GM08714 (cell line): Measurements from ENCODE around the gene FAM110A.
A peak's percentile ranks its signal among the peaks of the same experiment; 100 is the strongest.
"Not testable (repeated sequence)": the region's sequence is repeated elsewhere in the genome, so short reads cannot be mapped to it uniquely, and the experiment has no call there.

Source experiments
- H3K4me3 ChIP-seq: fragments of 200-500 bp; sonication (Bioruptor generic); 2 replicates; pipeline ENCODE4 v1.5.1; 2014; ENCODE audit warnings: mild to moderate bottlenecking, low read length, inconsistent platforms
- ZNF274 ChIP-seq: IDR thresholded peaks from 2 replicates; pipeline ENCODE4 v1.6.1; 2012; ENCODE audit warnings: mild to moderate bottlenecking, low read depth, low read length

The FAM110A gene

DNA sequence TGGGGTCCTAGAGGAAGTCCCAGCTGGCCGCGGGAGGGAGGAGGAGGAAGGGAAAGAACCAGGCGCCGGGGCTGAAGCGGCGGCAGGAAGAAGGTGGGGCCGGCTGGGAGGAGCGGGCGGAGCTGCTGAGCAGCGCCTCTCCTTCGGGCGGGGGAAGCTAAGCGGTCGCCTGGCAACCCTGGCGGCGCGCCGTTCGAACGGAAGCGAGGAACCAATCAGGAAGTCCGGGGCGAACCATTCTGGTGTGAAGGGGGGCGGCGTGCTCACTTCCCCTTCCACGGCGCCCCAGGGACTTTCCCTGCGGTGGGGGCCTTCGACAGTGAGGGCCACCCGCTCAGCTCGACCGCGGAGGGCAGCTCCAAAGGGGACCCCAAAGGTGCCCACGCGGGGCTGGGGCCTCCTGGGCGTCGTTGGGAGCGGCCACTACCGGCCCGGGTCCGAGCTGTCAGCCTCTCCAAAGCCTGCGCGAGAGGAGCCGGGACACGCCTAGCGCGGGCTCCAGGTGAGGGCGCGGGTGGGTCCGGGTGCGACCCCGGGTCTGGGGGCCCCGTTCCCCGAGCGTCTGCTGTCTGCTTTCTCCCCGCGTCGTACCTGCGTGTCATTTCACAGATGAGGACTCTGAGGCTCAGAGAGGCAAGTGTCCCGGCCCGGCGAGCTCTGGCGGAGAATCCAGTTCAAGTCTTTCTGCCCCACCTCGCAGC lies at the start of gene FAM110A:
Gene FAM110A, plus strand, starts transcription at position 266 of the 701 bp plus-strand sequence. CDS start 11,090 bp downstream, outside the sequence.
- no peak for TF ChIP-seq ZNF274
- peak within 1 kb of the TSS; percentile 81 for H3K4me3 ChIP-seq

DNA sequence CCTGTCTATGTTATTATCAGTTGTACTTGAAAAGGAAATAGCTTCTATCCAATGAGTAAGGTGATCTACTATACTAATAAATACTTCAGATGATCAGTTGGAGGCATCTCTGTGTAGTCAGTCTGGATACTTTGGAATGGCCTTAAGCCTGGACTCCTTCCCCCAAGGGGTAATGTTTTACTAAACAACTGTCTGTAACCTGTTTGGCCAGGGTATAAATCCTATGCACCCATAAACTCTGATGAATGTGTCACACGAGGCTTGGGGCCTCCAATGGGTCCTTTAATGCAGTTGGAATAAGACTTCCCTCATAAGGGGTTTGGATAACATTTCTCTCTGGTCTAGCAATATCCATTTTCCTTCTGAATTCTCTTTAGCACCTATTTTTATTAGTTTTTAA lies 45.7 kb upstream of the FAM110A start:
- no peak overlapping the region for H3K4me3 ChIP-seq
- TF ChIP-seq ZNF274: no peak

DNA sequence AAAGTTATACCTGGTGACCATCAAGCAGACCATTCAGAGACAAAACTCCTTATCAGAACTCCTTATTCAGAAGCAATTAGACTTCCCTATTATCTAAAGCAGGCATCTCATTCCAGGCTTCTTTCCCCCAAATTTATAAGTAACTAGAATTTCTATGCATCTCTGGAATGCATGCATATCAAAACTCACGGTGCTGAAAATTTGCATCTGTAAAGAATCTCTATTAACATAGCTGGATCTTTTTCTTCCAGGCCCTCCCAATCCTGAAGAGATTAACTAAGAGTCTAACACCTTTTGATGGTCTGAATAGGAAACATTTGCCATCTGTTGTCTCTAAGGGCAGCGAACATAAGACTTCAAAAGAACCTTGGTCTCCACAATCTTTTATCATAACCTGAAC lies 42.5 kb upstream of the FAM110A start:
- TF ChIP-seq ZNF274: no peak
- H3K4me3 ChIP-seq: no peak overlapping the region

DNA sequence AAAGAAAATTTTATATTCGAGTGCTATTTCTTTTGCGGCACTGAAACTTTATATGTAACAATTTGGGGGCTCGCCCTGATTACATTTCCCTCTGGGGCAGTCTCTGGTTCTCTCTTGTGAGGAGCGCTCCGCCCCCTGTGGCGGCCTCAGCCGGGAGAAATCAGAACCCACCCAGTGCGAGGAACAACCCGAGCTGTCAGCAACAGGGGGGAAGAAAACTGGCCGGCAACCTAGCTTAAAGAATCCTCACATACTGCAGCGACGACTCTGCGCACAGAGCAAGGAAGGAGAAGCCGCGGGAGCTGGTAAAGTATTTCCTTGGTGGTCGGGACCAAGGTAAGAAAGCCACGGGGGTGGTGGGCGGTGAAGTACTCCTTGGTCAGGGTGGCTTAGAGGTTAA lies 41.3 kb upstream of the FAM110A start:
- no peak overlapping the region for H3K4me3 ChIP-seq
- TF ChIP-seq ZNF274: no peak

DNA sequence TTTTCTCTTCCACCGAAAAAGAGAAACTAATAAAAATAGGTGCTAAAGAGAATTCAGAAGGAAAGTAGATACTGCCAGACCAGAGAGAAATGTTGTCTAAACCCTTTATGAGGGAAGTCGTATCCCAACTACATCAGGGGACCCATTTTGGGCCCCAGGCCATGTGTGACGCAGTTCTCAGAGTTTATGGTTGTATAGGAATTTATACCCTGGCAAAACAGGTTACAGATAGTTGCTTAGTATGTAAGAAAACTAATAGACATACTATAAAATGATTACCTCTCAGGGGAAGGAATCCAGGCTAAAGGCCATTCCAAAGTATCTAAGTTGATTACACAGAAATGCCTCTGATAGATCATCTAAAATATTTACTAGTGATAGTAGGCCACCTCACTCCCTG lies 36.6 kb upstream of the FAM110A start:
- no peak for TF ChIP-seq ZNF274
- H3K4me3 ChIP-seq: no peak overlapping the region

DNA sequence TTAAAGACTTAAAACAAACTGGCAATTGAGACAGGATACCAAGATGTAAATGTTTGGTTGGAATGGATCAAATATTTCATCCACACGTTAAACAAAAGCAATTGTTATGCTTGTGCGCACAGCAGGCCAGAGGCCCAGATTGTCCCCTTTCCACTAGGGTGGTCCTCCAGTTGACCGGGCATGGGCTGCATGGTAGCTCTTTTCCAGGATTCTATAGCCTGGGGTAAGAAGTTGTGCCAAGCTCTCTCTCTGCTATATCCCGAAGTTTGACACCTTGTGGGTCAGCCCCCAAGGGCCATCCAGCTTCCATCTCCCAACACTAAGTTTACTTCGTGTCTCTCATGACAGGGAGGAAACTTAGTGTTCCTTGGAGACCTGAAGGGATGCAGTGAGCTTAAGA lies 34.8 kb upstream of the FAM110A start:
- not testable (repeated sequence) for H3K4me3 ChIP-seq

DNA sequence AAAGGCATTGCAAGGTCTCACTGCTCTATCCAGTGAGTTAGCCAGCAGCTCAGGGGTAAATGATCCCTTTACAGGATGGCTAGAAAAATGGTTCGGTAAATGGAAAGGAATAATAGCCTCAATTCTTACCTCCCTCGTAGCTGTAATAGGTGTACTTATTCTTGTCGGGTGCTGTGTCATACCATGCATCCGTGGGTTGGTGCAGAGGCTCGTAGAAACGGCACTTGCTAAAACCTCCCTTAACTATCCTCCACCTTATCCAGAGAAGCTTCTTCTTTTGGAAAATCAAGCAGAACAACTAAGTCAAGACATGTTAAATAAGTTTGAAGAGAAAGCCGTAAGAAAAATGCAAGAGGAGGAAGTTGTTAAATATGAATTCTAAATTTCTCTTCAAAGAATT lies 33.5 kb upstream of the FAM110A start:
- H3K4me3 ChIP-seq: not testable (repeated sequence)

DNA sequence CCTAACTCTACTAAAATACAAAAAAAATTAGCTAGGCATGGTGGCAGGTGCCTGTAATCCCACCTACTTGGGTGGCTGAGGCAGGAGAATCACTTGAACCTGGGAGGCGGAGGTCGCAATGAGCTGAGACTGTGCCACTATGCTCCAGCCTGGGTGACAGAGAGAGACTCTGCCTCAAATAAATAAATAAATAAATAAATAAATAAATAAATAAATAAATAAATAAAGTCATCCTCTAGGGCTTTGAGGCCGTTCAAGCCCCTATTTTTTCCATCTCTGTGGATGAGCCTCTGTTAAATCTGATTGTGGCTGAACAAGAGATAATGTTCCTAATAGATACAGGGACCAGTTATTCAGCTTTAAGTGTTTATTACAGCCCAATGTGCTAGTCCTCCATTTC lies 31.8 kb upstream of the FAM110A start:
- no peak for TF ChIP-seq ZNF274
- H3K4me3 ChIP-seq: no peak overlapping the region

DNA sequence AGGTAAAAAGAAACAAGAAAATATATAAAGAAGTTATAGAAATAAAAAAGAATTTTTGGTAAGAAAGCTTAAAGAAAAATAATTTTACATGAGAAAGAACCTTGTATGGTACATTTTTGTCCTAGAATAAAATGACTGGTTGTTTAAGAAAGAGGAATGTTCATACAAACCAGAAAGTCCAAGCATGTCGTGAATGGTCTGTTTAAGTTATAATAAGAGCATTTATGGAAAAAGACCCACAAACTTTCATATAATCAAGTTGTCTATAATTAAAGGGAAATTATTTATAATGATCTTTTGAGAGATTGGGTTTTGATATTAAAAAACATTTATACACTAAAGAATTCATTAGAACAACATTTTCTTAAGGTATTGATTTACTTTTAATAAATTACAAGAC lies 27.8 kb upstream of the FAM110A start:
- no peak for TF ChIP-seq ZNF274
- H3K4me3 ChIP-seq: no peak overlapping the region

DNA sequence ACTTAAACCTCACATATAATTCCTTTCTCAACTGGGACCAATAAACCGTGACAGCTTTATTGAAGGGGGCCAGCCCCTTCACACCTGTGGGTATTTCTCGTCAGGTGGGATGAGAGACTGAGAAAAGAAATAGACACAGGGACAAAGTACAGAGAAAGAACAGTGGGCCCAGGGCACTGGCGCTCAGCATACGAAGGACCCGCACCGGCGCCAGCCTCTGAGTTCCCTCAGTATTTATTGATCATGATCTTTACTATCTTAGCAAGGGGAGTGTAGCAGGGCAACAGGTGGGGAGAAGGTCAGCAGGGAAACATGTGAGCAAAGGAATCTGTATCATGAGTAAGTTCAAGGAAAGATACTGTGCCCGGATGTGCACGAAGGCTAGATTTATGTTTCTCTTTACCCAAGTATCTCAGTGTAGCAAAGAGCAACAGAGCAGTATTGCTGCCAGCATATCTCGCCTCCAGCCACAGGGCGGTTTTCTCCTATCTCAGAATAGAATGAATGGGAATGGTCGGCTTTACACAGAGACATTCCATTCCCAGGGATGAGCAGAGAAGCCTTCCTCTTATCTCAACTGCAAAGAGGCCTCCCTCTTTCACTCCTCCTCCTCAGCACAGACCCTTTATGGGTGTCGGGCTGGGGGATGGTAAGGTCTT lies 21.6 kb upstream of the FAM110A start:
- not testable (repeated sequence) for H3K4me3 ChIP-seq

DNA sequence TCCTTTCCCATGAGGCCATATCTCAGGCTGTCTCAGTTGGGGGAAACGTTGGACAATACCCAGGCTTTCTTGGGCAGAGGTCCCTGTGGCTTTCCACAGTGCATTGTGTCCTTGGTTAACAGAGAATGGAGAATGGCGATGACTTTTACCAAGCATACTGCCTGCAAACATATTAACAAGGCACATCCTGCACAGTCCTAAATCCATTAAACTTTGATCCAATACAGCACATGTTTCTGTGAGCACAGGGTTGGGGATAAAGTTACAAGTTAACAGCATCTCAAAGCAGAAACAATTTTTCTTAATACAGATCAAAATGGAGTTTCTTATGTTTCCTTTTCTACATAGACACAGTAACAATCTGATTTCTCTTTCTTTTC lies 21.1 kb upstream of the FAM110A start:
- H3K4me3 ChIP-seq: not testable (repeated sequence)

DNA sequence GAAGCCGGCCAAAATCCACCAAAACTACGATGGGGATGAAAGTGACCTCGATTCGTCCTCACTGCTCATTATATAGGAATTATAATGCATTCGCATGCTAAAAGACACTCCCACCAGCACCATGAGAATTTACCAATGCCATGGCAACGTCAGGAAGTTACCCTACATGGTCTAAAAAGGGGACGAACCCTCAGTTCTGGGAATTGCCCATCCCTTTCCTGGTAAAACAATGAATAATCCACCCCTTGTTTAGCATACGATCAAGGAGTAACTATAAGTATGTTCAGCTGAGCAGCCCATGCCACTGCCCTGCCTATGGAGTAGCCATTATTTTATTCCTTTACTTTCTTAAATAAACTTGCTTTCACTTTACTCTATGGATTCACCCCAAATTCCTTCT lies 20.1 kb upstream of the FAM110A start:
- H3K4me3 ChIP-seq: no peak overlapping the region
- TF ChIP-seq ZNF274: no peak

DNA sequence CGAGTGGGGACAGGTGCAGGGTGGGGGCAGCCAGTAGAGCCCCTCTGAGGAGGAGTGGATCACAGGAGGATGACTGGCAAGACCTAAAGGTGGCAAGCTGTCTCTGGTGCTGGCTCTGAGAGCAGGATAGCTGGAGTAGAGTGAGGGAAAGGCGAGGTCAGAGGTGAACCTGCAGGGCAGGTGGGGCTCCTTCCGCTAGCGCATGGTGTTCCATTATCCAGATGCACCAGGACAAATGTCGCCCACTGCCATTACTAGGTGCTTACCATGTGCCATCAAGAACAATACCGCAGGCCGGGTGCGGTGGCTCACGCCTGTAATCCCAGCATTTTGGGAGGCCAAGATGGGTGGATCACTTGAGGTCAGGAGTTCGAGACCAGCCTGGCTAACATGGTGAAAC lies 18.3 kb upstream of the FAM110A start:
- no peak overlapping the region for H3K4me3 ChIP-seq
- TF ChIP-seq ZNF274: no peak

DNA sequence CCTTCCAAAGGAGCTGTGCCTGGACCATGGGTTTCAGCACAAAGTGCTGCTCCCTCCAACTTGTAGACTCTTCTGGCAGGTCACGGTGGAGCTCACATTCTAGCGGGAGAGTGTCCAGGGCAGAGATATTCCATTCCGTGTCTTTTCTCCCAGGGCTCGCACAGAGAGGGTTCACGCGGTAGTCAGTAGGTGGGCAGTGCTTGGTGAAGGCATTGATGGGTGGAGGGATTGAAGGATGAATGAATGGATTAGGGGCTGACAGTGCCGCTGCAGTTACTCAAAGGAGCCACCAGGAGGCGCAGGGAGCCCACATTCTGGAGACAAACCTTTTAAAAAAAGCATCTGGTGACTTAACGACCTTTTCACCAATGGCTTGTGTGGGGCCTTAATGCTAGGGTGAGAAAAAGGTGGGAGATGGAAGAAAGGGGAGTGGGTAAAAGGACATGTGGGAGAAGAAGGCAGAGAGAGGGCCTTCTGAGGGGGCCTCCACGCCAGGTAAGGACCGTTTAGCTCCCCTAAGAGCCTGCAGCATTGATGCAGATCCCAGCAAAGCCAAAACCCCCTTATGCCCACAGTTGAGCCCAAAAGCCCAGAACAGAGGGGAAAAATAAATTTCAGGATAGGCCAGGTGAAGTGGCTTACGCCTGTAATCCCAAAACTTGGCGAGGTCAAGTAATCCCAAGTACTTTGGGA lies 17.5 kb upstream of the FAM110A start:
- no peak for TF ChIP-seq ZNF274
- no peak overlapping the region for H3K4me3 ChIP-seq

DNA sequence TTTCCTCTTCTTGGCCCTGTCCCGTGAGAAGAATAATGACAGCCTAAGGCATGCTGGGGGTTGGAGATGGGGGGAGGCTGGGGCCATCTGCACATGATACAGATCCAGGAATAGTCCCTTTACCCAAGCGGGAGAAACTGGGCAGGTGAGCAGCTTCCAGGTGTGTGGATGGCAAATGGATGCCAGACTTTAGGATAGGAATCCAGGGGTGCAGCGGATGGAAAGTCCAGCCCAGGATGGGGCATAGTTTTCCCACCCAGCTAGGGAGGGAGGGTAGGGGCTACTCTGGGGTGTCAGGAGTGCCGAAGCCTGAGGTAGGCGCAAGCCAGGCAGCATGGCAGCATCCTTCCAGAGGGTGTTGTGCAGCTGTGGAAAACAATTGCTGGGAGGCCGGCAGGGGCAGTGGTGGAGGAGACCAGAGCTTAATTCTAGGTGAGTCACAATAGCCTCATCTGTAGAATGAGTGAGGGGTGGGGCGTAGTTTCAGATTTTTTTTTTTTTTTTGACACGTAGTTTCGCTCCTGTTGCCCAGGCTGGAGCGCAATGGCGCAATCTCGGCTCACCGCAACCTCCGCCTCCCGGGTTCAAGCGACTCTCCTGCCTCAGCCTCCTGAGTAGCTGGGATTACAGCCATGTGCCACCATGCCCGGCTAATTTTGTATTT lies 15.4 kb upstream of the FAM110A start:
- no peak for TF ChIP-seq ZNF274
- no peak overlapping the region for H3K4me3 ChIP-seq
